ENCODE measurements around the gene SDHA.

- no peak for TF ChIP-seq YY1 (IDR thresholded peaks at IDR 0.05; ENCODE audit: low read depth)
- TF ChIP-seq EP300 (IDR thresholded peaks at IDR 0.05; ENCODE audit: borderline replicate concordance) = no peak
- no peak for TF ChIP-seq EGR1 (IDR thresholded peaks at IDR 0.05)
- no peak for TF ChIP-seq CEBPB (IDR thresholded peaks at IDR 0.05)
- no peak for TF ChIP-seq RAD21 (IDR thresholded peaks at IDR 0.05; ENCODE audit: low read depth)
Measured at GRCh38 chr5:189976-190365, 28.1 kb upstream of the SDHA start.
